Stimulated activated CD4-positive, alpha-beta T cell treated with anti-CD3 and anti-CD28 coated beads, Interleukin-15, amount 100 ng/mL, for 1 hour (primary cell): ENCODE results near the gene WNT2B.
"Not testable (repeated sequence)": the region's sequence is repeated elsewhere in the genome, so short reads cannot be mapped to it uniquely, and the experiment has no call there.

ENCODE experiments used
- DNase-seq, 2 donors: peaks; one replicate each; pipeline ENCODE4 v3.0.0-alpha.2; 2020; ENCODE audit warnings: low read depth in 1 of 2, low spot score in 1 of 2

WNT2B gene

DNA sequence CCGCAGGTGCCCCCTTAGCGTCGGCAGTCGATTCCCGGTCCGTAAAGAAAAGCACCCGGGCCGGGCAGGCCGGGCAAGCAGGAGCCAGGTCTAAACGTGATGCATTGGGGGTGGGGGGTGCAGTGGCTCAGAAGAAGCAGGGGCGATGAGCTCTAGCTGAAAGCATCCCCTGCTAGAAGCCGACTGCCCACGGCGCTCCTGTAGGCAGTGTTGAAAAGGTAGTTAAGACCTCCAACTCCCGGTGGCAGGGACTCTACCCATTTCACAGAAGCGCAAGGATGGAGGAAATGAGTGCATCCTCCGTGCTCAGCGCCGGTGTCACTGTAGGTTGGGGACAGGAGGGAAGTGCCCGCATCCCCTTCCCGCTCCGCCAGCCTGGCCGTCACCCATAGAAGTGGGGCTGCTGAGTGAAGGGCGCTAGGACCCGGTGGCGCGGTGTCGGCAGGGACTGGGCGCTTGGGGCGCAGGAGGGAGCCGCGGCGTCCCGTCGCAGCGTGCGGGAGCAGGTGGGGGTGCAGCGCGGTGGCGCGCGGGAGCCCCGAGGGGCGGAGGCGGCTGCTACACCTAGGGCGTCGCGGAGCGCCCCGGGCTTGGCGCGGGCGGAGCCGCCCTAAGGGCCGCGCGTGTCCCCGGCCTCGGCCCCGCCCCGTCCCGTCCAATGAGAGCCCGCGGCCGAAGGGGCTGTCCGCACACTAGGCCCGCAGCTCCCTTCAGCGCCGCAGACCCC is at the start of gene WNT2B:
TSS of gene WNT2B (plus strand) at position 688 of the 727 bp plus-strand sequence. CDS start 298 bp downstream, outside the sequence.
- peak in 1 of 2 donors; percentile 37 for DNase-seq

DNA sequence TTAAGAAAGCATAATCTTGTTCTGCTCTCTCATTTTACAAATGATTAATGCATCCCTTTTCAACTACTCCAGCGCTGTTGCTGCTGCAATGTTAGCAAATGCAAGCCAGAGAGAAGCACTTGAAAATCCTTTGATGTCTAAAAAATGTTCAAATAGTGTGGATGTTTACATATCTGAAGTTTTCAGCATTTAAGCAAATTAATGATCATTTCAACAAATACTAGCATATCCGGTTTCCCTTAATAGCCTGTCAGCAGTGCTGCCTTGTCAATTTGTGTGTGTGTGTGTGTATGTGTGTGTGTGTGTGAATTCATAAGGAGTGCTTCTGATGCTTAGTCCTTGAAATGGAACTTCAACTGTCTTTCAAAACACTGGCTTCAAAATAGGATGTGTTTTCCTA is 48.1 kb upstream of the WNT2B start:
- no peak for DNase-seq

DNA sequence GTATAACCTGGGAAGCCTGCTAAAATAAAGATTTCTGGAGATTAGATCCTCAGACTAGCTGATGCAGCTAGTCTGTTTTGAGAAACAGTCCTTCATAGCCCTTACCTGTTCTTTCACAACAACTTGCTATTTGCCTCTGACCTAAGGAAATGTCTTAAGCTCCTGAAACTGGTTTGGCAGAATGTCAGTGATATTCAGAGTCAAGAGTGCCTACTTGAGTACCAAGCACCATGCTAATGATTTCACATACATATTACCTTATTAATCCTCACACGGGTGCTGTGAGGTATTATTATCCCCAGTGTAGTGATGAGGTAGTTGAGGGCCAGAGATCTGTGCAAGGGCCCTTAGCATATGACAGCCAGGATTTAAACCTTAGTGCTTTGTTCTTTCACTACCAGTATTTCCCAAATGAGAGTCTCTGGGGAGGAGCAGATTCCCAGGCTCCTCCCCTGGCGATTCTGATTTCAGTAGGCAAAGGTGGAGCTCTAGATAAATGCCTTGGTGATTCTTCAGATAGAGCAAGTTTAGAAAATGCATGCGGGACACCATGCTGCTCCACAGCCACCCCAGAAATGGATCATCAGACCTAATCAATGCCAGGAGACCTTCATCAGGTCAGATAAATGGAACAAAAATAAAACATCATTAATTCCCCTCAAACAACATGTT is 47.4 kb upstream of the WNT2B start:
- DNase-seq = no peak

DNA sequence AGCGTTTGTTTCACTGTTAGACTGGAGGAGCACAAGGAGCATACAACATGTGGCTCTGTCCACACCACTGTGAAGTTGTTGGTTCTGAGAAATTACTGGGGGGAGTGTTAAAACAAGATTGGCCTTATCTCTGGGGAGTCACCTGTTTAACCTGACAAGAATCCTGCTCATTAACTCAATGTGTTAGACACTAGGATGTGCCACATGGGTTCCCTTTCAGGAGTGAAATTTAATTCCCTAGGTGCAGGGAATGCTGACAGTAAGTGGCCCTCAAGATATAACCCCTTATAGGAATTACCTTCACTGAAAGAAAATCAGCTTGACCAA is 45.8 kb upstream of the WNT2B start:
- no peak for DNase-seq

DNA sequence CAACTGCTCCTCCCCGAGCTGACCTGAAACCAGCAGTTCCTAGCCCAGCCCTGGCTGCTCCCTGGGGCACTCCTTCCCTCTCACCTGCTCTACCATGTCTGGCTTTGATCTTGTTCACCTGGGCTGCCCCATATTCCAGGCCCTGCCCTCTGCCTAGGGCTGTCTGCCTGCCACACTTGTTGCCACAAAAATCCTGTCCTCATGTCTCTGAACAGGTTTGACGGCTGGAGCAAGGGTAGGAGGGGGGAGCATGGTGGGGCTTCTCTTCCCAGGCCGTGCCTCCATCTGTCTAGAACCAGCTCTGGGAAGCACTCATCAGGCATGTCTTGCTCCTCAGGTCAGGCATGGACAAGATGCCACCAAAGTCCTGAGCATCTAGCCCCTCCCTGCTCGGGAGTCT is 44.3 kb upstream of the WNT2B start:
- DNase-seq = no peak

DNA sequence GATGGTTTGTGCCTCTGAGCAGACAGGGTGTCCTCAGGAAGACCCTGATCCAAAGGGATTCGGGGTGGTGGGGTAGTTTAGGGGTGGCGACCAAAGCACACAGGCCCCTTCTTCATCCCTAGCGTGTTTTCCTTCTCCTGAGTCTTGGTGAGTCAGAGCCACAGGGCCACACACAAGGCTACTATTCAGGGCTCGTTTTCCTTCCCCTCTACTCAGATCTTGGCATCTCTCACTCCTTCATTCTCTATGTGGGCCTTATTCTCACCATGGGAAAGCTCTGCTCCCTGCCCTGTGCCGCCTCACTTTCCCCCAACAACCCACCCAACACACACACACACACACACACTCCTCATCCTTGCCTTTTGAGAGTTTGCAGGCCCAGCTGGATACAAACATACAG is 43.6 kb upstream of the WNT2B start:
- DNase-seq = no peak

DNA sequence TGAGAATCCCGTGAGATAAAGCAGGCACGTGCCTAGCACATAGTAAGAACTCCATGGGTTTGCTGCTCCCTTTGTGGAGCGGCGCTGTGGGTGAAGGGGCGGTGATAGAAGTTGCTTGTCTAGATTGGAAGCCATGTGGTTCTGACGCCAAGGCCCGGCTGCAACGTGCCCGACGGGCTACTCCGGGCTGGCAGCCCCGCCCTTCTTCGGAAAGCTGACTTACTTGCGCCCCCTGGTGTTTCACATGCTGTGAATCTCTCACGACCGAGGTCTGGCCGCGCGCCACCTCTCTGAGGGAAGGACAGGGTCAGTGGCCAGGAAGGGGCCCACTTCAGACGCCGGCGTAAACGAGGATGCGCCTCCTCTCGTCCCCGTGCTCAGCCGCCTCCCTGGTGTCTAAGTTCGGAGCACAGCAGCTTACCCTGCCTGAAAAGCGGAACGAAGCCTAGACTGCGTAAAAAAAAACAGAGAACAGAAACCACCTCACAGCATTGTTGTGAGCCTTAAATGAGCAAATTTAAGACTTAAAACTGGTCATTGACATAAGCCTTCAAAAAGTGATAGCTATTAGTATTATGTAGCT is 42.6 kb upstream of the WNT2B start:
- peak; percentile 64 to 68 for DNase-seq

DNA sequence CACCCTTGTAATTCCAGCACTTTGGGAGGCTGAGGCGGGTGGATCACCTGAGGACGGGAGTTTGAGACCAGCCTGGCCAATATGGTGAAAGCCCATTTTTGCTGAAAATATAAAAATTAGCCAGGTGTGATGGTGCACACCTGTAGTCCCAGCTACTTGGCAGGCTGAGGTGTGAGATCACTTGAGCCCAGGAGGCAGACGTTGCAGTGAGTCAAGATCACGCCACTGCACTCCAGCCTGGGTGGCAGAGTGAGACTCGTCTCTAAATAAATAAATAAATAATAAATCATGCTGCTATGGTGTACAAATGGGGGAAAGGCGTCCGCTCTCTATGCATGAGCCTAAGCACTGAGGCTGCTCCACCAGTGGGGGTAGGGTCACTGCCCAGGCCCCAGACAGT is 38.4 kb upstream of the WNT2B start:
- DNase-seq = not testable (repeated sequence)

DNA sequence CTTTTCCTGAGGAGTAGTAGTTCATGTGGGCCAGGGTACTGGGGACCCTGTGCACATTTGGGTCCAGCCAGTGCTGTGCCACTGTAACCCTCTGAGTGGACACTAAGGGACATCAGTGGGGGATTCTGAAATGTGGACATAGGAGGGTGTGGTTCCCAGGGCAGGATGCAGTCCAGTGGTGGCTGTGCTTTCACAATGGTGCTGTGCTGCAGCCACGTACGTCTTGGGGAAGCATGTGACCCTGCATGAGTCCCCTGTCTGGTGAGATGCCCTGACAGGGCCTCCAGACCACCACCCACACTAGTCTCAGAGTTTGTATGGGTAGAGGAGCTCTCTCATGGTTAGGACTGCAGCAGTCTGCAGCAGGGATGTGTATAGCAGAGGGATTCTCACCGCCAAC is 37.8 kb upstream of the WNT2B start:
- no peak for DNase-seq

DNA sequence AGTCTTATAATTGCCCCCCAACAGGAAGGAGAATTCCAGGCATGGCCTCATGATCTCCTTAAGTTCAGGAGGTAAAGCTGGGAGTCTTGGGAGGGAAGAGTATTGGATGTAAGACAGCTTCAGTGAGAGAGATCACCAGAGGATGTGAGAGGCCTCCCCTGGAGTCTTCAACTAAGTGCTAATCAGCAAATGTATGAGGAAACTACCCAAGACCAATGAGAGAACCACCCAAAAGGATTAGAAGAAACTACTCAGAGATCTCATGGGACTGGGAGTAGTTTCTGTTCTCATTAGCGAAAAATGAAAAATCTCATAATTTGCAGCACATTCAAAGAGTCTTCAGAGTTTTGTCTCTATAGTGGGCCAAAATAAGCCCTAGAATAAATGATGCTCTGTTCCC is 36.6 kb upstream of the WNT2B start:
- no peak for DNase-seq

DNA sequence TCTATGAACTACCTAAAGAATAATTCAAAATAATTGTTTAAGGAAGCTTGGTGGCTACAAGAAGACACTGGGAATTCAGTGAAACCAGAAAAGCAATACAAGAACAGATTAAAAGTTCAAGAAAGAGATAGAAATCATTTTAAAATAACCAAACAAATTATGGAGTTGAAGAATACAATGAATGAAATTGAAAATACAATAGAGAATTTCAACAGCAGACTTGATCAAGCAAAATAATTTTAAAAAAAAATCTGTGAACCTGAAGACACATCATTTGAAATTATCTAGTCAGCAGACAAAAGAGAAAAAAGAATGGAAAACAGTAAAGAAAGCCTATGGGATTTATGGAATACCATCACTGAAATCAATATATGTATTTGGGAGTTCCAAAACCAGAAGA is 31.2 kb upstream of the WNT2B start:
- no peak for DNase-seq

DNA sequence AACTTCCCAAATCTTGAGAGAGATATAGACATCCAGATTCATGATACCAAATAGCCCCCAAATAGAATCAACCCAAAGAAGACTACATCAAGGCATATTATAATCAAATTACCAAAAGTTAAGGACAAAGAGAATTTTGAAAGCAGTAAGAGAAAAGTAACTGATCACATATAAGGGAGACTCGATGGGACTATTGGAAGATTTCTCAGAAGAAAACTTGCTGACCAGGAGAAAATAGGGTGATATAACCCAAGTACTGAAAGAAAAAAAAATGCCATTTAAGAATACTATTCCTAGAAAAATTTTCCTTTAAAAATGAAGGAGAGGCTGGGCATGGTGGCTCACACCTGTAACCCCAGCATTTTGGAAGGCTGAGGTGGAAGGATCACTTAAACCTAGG is 30.5 kb upstream of the WNT2B start:
- no peak for DNase-seq

DNA sequence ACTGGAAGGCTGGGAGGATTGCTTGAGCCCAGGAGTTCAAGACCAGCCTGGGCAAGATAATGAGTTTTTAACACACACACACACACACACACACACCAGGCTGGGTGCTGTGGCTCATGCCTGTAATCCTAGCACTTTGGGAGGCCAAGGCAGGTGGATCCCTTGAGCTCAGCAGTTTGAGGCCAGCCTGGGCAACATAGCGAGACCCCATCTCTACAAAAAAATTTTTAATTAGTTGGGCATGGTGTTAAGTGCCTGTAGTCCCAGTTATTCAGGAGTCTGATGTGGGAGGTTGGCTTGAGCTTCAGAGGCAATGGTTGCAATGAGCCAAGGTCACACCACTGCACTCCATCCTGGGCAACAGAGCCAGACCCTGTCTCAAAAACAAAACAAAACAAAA is 22.7 kb upstream of the WNT2B start:
- DNase-seq = not testable (repeated sequence)

DNA sequence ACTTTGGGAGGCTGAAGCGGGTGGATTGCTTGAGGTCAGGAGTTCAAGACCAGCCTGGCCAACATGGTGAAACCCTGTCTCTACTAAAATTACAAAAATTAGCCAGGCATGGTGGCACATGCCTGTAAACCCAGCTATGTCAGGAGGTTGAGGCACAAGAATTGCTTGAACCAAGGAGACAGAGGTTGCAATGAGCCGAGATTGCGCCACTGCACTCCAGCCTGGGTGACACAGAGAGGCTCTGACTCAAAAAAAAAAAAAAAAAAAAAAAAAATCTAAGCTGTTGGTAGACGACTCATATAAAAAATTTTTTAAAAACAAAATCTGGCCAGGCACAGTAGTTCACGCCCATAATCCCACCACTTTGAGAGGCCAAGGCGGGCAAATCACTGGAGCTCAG is 21.1 kb upstream of the WNT2B start:
- DNase-seq = not testable (repeated sequence)

DNA sequence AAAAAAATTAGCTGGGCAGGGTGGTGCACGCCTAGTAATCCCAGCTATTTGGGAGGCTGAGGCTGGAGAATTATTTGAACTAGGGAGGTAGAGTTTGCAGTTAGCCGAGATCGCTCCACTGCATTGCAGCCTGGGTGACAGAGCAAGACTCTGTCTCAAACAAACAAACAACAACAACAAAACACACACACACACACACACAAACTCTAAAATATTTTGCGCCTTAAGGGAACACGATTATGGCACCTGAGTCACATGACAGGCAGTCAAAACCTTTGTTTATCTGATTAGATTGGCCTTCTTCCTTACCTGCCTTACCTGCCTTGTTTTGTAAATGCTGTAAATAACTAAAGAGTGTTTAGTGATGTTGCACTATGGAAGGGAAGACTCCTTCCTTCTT is 20.6 kb upstream of the WNT2B start:
- no peak for DNase-seq

DNA sequence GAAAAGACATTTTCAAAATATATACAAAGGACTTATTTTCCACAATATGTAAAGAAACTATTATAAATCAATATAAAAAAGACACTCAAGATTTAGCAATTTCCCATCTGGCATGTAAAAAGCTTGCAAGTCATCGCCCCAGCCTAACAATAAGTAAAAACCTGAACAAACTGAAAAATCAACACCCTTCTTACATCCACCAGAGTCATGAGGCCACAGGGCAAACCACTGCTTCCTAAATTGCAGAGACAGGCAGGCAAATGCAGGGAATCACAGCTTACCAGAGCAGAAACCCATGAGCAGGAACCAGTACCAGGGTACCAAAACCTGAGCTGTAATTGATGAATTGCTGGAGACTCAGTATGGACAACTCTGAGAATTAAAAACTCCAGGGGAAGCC is 16.7 kb upstream of the WNT2B start:
- DNase-seq = no peak

DNA sequence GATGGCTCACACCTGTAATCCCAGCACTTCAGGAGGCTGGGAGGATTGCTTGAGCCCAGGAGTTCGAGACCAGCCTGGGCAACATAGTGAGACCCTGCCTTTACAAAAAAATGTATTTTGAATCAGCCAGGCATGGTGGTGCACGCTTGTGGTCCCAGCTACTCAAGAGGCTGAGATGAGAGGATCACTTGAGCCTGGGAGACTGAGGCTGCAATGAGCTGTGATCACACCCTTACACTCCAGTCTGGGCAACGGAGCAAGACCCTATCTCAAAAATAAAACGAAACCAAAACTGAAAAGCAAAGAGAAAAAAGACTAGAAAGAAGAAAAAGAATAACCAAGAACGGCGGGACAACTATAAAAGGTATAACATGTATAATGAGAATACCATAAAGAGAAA is 15.4 kb upstream of the WNT2B start:
- no peak for DNase-seq

DNA sequence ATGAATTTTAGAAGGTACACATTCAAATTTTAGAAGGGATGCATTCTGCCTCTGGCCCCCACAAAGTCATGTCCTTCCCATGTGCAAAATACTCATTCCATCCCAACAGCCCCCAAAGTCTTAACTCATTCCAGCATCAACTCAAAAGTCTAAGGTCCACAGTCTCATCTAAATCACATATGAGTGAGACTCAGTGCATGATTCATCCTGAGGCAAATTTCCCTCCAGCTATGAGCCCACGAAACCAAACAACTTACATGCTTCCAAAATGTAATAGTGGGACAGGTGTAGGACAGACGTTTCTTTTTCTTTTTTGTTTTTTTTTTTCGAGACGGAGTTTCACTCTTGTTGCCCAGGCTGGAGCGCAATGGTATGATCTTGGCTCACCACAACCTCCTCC is 12.5 kb upstream of the WNT2B start:
- DNase-seq = no peak

DNA sequence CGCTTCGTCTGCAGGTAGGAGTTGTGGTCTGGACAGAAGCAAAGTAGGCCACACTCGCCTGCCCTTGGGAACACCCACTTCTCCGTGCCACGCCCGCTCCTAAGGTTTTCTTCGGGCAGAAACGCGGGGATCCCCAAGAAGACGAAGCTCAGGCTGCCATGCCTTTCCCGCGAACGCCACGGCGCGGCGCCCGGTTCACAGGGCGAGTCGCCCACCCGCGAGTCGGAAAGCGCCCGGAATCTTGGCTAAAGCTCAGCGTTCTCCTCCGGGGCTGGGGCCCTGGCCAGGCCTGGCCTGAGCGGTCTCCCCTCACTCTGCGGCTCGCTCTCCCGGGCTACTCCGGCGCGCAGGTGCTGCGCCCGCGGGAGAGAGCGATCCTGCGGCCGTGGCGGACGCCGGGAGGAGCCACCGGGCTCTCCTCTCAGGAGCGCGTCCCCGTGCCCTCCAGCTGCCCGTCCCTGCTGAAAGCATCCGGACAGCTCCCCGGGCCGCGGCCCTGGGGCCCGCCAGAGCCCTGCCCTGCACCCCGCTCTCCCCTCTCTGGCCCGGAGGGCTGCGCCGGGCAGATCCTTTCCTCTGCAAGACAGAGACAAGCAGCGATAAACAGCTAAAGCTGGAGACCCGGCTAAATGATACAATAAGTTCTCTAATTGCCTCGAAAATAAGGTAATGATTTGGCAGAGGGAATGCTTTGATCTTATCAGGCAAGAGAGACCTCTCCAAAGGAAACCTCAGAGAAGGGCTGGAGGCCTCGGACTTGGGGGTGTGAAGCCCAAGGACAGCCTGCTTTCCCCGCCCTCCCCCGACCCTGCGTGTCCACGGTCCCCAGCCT is 6.7 kb upstream of the WNT2B start:
- peak; percentile 18 to 40 for DNase-seq

DNA sequence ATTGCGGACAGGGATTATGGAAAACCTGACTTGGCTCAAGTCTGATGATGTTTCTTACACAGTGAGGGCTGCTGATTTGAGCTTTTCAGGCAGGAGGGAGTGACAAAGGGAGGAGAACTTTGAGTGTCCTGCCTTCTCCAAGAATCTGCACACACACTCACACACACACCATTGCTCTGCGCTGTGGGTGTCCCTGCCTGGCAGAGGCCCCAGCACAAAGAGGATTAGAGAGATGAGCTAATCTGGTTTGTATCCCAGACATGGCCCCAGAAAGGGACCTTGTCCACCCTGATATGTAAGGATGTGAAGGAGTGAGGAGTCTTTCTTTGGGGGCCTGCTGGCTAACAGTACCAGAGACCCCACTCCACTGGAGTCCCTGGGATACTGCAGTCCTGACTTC is 5.9 kb upstream of the WNT2B start:
- DNase-seq = no peak

DNA sequence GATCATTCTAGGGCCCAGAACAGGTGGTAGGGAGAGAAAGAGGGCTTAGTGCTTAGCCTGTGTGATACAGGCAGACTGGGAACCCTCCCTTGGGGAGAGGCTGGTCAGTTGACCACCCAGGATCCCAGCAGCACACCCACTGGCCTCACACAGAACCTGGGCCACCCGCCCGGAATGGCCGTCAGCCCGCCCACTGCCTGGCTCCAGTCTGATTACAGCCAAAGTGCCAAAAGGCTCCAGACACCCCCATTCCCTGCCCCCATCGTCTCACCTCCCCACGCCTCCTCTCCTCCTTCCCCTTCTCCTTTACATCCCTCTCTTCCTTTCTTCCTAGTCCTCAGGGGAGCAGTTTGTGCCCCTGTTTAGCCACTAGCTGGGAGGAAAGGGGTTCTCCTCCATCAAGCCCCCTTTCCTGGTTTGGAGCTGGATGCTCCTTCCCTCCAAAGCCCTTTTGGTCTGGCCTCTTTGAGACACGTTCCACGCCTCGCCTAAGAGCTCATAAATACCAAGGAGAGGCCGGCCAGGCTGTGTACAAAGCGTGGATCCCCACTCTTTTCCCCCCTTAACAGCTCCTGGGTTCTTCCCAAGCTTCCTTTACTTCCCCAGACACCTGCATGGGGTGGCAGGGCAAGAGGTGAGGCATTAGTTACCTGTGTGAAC is 4.6 kb upstream of the WNT2B start:
- DNase-seq = no peak
